Kidney (tissue), 14 donors: ENCODE measurements around the gene NLK. TPM values are rescaled to one million over a fixed set of nuclear protein-coding genes. Genes with fewer than 3 reads are reported as not detected.
A peak's percentile ranks its signal among the peaks of the same experiment; 100 is the strongest.

ENCODE experiments used
- DNase-seq, 5 donors: peaks; one replicate each; pipeline ENCODE4 v3.0.0-alpha.2; 2013 to 2020
- FAIRE-seq: peaks from 2 replicates; lab custom pipeline; 2012; peaks lifted over from hg19 to GRCh38; lab: Jason Lieb, UNC
- H3K27ac ChIP-seq, 2 donors: one replicate each; pipeline ENCODE4 v1.7.0; 2013; ENCODE audit warnings: low read depth in 2 of 2, low read length in 2 of 2, inconsistent platforms in 1 of 2
- H3K27me3 ChIP-seq: one replicate; pipeline ENCODE4 v1.7.1; 2013; ENCODE audit warnings: low read length, inconsistent platforms; ENCODE audit not compliant: control insufficient read depth, insufficient read depth
- H3K36me3 ChIP-seq, 3 donors: one replicate each; pipeline versions ENCODE4 v1.7.0 to v1.7.1; 2013; ENCODE audit warnings: low read length in 3 of 3, control low read depth in 1 of 3, inconsistent platforms in 1 of 3; ENCODE audit not compliant: insufficient read depth in 3 of 3, control insufficient read depth in 2 of 3
- H3K4me1 ChIP-seq, 3 donors: one replicate each; pipeline versions ENCODE4 v1.7.0 to v1.7.1; 2013; ENCODE audit warnings: low read length in 3 of 3, inconsistent platforms in 1 of 3, low read depth in 1 of 3; ENCODE audit not compliant: control insufficient read depth in 2 of 3, insufficient read depth in 2 of 3
- H3K4me3 ChIP-seq, 3 donors: one replicate each; pipeline versions ENCODE4 v1.7.0 to v1.8.1; 2013; ENCODE audit warnings: low read length in 3 of 3, control low read depth in 1 of 3, inconsistent platforms in 1 of 3
- H3K9ac ChIP-seq, 3 donors: one replicate each; pipeline versions ENCODE4 v1.7.0 to v1.7.1; 2013; ENCODE audit warnings: low read length in 3 of 3, control low read depth in 1 of 3, inconsistent platforms in 1 of 3
- H3K9me3 ChIP-seq, 3 donors: one replicate each; pipeline versions ENCODE4 v1.7.0 to v1.7.1; 2013; ENCODE audit warnings: low read length in 3 of 3, control low read depth in 1 of 3, inconsistent platforms in 1 of 3; ENCODE audit not compliant: control insufficient read depth in 2 of 3, insufficient read depth in 1 of 3
- intact Hi-C: fragments of 100-400 bp; cut with DNase I; formaldehyde crosslinking; loops from one replicate; pipeline ENCODE4 v1.11.1; 2022
- polyA plus RNA-seq: library from polyadenylated mRNA; stranded (reverse); fragments of 350-450 nt; fragmentation: Illumina TruSeq; extraction: RNeasy Lipid Tissue Mini Kit (QIAGEN cat#74804); gene quantifications from one replicate; pipeline ENCODE4 v1.2.3, GENCODE V29; 2014; ENCODE audit warnings: low read depth, low replicate concordance; ENCODE audit not compliant: insufficient read depth
- total RNA-seq: library from RNA; stranded (reverse); fragmentation: NEBNext Ultra II Directional; extraction: Animal tissue kit (Norgen Biotek cat#: 25700); gene quantifications from one replicate; pipeline ENCODE4 v1.2.1, GENCODE V29; 2021
- TF ChIP-seq, protein P1 (sequence below): IDR thresholded peaks from 3 replicates; pipeline ENCODE4 v1.5.1; 2012; ENCODE audit warnings: mild to moderate bottlenecking, moderate library complexity, borderline replicate concordance; ENCODE audit not compliant: insufficient read depth; ENCODE audit errors: extremely low read depth
- donor health status: control.
- donor health status: control.
- donor health status: control.
- donor health status: control.
- donor health status: control.
- donor health status: DM: yes; HTN: yes; CAD: no.
- donor health status: Normal renal cell carcinoma (clear cell type).

Gene NLK
- total and polyA plus RNA-seq, 2 donors from 2014 or later, result 20.2 to 31.3 TPM

- Histone ChIP-seq H3K4me3 (no peak overlapping the region), H3K9me3 (no peaks in the 10 kb centered on the region), H3K36me3 (peaks cover 0 to 3% (median 0%) of the 10 kb centered on the region in 3 donors), H3K9ac (no peak overlapping the region), H3K4me1 (peaks cover 0 to 2% (median 0%) of the 10 kb centered on the region in 3 donors), H3K27ac (no peak overlapping the region), H3K27me3 (no peaks in the 10 kb centered on the region)
- FAIRE-seq, result no peak
- TF ChIP-seq, protein P1, sequence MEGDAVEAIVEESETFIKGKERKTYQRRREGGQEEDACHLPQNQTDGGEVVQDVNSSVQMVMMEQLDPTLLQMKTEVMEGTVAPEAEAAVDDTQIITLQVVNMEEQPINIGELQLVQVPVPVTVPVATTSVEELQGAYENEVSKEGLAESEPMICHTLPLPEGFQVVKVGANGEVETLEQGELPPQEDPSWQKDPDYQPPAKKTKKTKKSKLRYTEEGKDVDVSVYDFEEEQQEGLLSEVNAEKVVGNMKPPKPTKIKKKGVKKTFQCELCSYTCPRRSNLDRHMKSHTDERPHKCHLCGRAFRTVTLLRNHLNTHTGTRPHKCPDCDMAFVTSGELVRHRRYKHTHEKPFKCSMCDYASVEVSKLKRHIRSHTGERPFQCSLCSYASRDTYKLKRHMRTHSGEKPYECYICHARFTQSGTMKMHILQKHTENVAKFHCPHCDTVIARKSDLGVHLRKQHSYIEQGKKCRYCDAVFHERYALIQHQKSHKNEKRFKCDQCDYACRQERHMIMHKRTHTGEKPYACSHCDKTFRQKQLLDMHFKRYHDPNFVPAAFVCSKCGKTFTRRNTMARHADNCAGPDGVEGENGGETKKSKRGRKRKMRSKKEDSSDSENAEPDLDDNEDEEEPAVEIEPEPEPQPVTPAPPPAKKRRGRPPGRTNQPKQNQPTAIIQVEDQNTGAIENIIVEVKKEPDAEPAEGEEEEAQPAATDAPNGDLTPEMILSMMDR, result no peak
- no peak for DNase-seq
- intact Hi-C loops, result no loop called here
These were observed 154.2 kb downstream of the NLK start for GRCh38 chr17:28196636-28197035.

DNA sequence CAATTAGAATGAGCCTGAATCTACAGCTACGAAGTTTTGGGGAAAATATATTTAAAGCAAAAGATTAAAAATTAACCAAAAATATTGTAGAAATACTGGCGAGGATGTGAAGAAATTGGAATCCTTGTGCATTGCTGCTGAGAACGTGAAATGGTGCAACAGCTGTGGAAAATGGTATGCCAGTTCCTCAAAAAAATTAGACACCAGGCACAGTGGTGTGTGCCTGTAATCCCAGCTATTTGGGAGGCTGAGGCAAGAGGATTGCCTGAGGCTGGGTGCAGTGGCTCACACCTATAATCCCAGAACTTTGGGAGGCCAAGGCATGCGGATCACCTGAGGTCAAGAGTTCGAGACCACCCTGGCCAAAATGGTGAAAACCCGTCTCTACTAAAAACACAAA lies 156.6 kb downstream of the NLK start:
- H3K36me3 ChIP-seq, result peaks cover 0 to 3% (median 0%) of the 10 kb centered on the region in 3 donors
- intact Hi-C loops, result no loop called here
- no peaks in the 10 kb centered on the region for H3K9me3 ChIP-seq
- no peak for DNase-seq
- H3K4me1 ChIP-seq, result no peaks in the 10 kb centered on the region
- TF ChIP-seq, protein P1, result no peak
- no peak overlapping the region for H3K4me3 ChIP-seq
- FAIRE-seq, result no peak
- no peaks in the 10 kb centered on the region for H3K27me3 ChIP-seq
- no peak overlapping the region for H3K9ac ChIP-seq
- no peak overlapping the region for H3K27ac ChIP-seq

- FAIRE-seq, result no peak
- Histone ChIP-seq H3K27ac (no peak overlapping the region), H3K4me1 (no peaks in the 10 kb centered on the region), H3K36me3 (peaks cover 0 to 3% (median 0%) of the 10 kb centered on the region in 3 donors), H3K9ac (no peak overlapping the region), H3K9me3 (no peaks in the 10 kb centered on the region), H3K4me3 (no peak overlapping the region), H3K27me3 (no peaks in the 10 kb centered on the region)
- DNase-seq, result peak in 2 of 5 donors; percentile 8 to 13
- intact Hi-C loops, result no loop called here
- TF ChIP-seq, protein P1, result no peak
These were observed 157.3 kb downstream of the NLK start for GRCh38 chr17:28199728-28200127.

GRCh38 chr17:28201315-28201714 lies 158.8 kb downstream of the NLK start:
- TF ChIP-seq, protein P1, result no peak
- DNase-seq (no peak), FAIRE-seq (no peak)
- no peaks in the 10 kb centered on the region for H3K27me3 ChIP-seq
- H3K9me3 ChIP-seq, result no peaks in the 10 kb centered on the region
- no peak overlapping the region for H3K27ac ChIP-seq
- no peaks in the 10 kb centered on the region for H3K4me1 ChIP-seq
- H3K36me3 ChIP-seq, result no peaks in the 10 kb centered on the region
- no peak overlapping the region for H3K9ac ChIP-seq
- no peak overlapping the region for H3K4me3 ChIP-seq
- intact Hi-C loops, result no loop called here
